Immature natural killer cell (primary cell): Measurements from ENCODE around the gene HOXD12. TPM values are rescaled to one million over a fixed set of nuclear protein-coding genes. Genes with fewer than 3 reads are reported as not detected.

Experiments
- DNase-seq, 3 donors: peaks; one replicate each; pipeline ENCODE4 v3.0.0; 2022; ENCODE audit warnings: mixed read lengths in 1 of 3
- H3K27ac Mint-ChIP-seq, 6 donors: one replicate each; pipeline ENCODE4 v1.8.0; 2020; ENCODE audit warnings: mixed read lengths in 6 of 6, mild to moderate bottlenecking in 5 of 6, inconsistent platforms in 4 of 6, moderate library complexity in 3 of 6
- H3K27me3 Mint-ChIP-seq, 3 donors: one replicate each; pipeline ENCODE4 v1.8.0; 2020 to 2021; ENCODE audit warnings: low read depth in 3 of 3, mild to moderate bottlenecking in 3 of 3, mixed read lengths in 3 of 3, moderate library complexity in 3 of 3, inconsistent platforms in 1 of 3
- H3K36me3 Mint-ChIP-seq, 3 donors: one replicate each; pipeline ENCODE4 v1.8.0; 2020; ENCODE audit warnings: mixed read lengths in 3 of 3, inconsistent platforms in 2 of 3, mild to moderate bottlenecking in 2 of 3
- H3K4me1 Mint-ChIP-seq, 2 donors: one replicate each; pipeline ENCODE4 v1.8.0; 2020; ENCODE audit warnings: inconsistent platforms in 2 of 2, mild to moderate bottlenecking in 2 of 2, mixed read lengths in 2 of 2, moderate library complexity in 1 of 2
- H3K4me3 Mint-ChIP-seq, 5 donors: one replicate each; pipeline ENCODE4 v1.8.0; 2020; ENCODE audit warnings: mild to moderate bottlenecking in 5 of 5, mixed read lengths in 5 of 5, inconsistent platforms in 3 of 5, moderate library complexity in 3 of 5
- H3K9me3 Mint-ChIP-seq, 6 donors: one replicate each; pipeline ENCODE4 v1.8.0; 2020; ENCODE audit warnings: mild to moderate bottlenecking in 6 of 6, mixed read lengths in 6 of 6, inconsistent platforms in 4 of 6, moderate library complexity in 3 of 6
- polyA plus RNA-seq, 3 donors: library from polyadenylated mRNA; unstranded; fragments of 300-500 nt; fragmentation: Illumina TruSeq; gene quantifications; one replicate each; pipeline ENCODE4 v1.2.3, GENCODE V29; 2021

The HOXD12 gene
- polyA plus RNA-seq, 3 donors from 2014 or later: not detected

DNA sequence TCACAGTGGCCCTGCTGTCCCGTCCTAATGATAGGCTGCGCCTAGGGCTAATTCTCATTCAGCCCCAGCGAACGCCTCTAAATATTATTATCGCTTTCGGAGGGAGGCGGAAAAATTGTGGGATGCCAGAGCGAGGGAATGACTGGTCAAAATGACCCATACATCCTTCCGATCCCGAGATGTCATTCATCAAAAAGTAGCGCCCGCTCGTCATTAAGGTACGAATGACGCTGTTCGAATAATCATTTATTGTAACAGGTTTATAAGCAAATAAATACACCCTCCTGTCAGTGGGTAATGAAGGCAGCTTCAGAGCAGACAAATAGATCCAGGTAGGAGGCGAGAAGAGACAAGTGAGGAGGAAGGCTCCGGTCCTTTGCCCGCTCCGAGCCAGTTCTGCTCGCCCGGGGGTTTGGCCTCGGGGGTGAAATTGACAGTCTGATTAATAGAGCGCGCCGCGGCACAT is 15.8 kb upstream of the HOXD12 start, which contains the start of gene EVX2:
TSS of gene EVX2 (minus strand) at position 167 of the 466 bp plus-strand sequence. CDS start 186 bp downstream, outside the sequence.
- peaks cover 82 to 94% (median 87%) of the 10 kb centered on the region in 3 donors for H3K27me3 Mint-ChIP-seq
- peak within 1 kb of the TSS in 3 of 6 donors; percentile 49 to 86 (median 64) for H3K27ac Mint-ChIP-seq
- peaks cover 0 to 16% (median 8%) of the 10 kb centered on the region in 3 donors for H3K36me3 Mint-ChIP-seq
- DNase-seq: no peak
- H3K4me1 Mint-ChIP-seq: peaks cover 23 to 31% of the 10 kb centered on the region in 2 donors
- H3K4me3 Mint-ChIP-seq: peak within 1 kb of the TSS in 3 of 5 donors; percentile 7 to 74 (median 49)
- peaks cover 11 to 61% (median 23%) of the 10 kb centered on the region in 6 donors for H3K9me3 Mint-ChIP-seq

DNA sequence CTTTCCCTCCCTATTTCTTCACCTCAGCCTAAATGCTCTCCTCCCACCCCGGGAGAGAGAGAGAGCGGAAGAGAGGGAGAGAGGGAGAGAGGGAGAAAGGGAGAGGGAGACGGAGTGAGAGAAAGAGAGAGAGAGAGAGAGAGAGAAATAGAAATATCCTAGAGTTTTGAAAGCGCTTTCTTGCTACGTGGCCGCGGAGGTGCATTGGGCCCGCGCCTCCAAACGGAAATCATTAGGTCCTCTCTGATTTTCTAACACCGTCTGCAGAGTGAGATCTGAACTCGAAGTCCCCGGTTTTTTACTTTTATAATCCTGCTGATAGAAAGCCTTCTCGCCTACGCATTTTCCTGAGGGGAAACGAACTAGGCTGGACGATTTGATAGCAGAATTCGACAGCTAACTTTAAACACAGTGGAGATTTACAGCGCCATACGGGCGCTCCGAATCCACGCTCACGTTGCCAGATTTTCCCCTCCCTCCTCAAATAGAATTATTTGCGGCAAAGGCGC is 14.9 kb upstream of the HOXD12 start:
- peaks cover 10 to 53% (median 18%) of the 10 kb centered on the region in 6 donors for H3K9me3 Mint-ChIP-seq
- H3K27ac Mint-ChIP-seq: peak overlapping the region in 1 of 6 donors; percentile 57
- peak overlapping the region in 1 of 5 donors; percentile 46 for H3K4me3 Mint-ChIP-seq
- H3K4me1 Mint-ChIP-seq: peaks cover 17 to 23% of the 10 kb centered on the region in 2 donors
- peaks cover 0 to 11% (median 8%) of the 10 kb centered on the region in 3 donors for H3K36me3 Mint-ChIP-seq
- peaks cover 74 to 93% (median 86%) of the 10 kb centered on the region in 3 donors for H3K27me3 Mint-ChIP-seq
- no peak for DNase-seq

DNA sequence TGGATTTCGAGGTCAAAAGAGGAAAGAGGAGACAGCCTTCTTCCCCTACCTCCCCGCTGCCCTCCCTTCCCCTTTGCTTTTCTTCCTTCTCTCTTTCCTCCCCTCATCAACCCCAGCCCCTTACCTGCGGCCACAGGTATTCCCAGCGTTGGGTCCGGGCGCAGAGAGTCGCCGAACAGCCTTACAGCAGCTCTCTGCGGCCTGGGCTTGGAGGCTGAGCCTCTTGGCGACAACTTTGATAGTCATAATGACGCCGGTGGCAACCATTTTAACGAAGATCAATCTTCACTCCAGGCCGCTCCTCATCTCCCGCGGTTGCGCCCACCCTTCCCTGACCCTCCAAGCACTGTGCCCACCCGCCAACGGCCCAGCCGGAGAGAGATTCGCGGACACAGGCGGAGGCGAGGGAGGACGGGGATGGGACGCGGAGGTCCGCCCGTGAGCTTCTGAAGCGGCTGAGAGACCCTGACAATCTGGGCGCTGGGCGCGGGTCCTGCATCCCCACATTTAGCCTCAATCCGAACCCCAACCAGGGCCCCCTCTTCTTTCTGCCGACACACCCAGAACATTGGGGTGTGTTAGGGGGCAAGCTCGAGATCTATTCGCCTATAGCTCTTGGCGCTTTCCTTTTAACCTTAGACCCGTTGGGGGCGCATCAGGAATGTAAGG is 14.3 kb upstream of the HOXD12 start:
- Mint-ChIP-seq H3K27ac (peak overlapping the region in 1 of 6 donors; percentile 57), H3K36me3 (peaks cover 0 to 11% (median 8%) of the 10 kb centered on the region in 3 donors), H3K9me3 (peaks cover 10 to 52% (median 18%) of the 10 kb centered on the region in 6 donors), H3K27me3 (peaks cover 71 to 96% (median 91%) of the 10 kb centered on the region in 3 donors), H3K4me3 (no peak overlapping the region), H3K4me1 (peaks cover 17 to 22% of the 10 kb centered on the region in 2 donors)
- DNase-seq: no peak

DNA sequence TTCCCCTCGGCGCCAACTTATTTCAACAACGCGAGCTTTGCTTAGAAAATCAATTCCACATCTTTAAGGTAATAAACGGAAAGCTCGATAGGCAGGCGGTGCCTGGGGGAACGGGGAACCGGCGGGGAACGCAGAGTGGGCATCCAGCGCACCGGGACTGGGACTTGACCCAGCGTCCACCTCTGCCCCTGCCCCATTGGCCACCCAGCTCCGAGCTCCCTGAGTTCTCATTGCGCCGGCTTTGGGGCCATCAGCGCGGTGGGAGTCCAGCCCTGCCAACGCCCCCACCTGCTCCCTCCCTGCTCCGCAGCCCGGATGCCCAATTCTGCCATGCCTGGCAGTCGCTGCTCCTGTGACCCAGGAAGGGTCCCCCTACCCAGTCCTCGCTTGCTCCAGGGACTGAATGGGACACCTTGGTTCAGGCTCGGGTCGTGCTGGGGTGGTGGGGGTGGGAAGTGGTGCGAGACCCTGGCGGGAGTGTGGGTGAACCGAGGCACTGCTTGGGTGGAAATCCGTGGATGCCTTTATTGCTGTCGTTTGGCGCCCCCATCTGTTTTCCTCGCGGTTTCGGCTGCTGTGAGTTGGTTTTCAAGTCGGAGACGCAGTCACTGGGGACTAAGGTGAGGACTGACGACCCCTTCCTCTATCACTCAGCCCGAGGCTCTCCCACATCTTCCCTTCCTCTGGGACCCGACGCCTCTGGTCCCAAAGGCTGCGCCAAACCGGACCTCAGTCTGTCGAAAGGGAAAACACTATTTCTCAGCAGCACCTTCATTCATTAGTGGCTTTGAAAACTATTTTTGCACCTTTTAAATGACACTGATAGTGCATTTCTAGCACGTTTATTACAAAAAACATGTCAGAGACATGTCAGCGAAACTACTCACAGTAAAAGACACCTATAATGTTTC is 13.5 kb upstream of the HOXD12 start:
- H3K27me3 Mint-ChIP-seq: peaks cover 69 to 96% (median 92%) of the 10 kb centered on the region in 3 donors
- H3K36me3 Mint-ChIP-seq: peaks cover 0 to 11% (median 6%) of the 10 kb centered on the region in 3 donors
- no peak overlapping the region for H3K4me3 Mint-ChIP-seq
- peaks cover 13 to 22% of the 10 kb centered on the region in 2 donors for H3K4me1 Mint-ChIP-seq
- peaks cover 8 to 47% (median 15%) of the 10 kb centered on the region in 6 donors for H3K9me3 Mint-ChIP-seq
- peak overlapping the region in 1 of 6 donors; percentile 57 for H3K27ac Mint-ChIP-seq
- DNase-seq: no peak

DNA sequence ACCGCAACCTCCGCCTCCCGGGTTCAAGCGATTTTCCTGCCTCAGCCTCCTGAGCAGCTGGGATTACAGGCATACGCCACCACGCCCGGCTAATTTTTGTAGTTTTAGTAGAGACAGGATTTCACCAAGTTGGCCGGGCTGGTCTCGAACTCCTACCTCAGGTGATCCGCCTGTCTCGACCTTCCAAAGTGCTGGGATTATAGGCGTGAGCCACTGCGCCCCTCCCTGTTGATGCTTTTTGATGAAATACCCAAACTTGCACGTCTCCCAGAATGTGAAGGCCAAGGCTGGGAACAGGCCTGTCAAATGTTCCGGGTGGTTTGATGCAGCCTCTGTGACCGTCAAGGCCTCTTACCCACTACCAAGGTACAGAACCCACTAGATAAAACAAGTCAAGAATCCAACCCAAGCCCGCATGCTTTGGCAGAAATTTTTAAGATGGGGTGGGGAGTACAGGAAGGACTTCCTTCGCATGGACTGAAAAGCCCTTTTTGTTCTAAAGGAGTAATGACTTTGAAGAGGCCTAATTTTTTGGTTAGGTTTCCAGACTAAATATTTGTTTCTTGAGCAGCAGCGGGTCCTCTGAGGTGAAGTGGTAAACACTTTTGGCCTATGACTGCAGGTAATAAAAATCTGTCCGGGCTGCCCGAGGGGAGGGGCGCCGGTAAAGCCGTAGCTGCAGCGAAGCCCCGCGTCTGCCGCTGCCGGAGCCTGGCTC is 12.1 kb upstream of the HOXD12 start:
- Mint-ChIP-seq H3K9me3 (peaks cover 0 to 38% (median 10%) of the 10 kb centered on the region in 6 donors), H3K27ac (no peak overlapping the region), H3K4me3 (peak overlapping the region in 2 of 5 donors; percentile 17 to 78), H3K36me3 (peaks cover 0 to 11% (median 3%) of the 10 kb centered on the region in 3 donors), H3K4me1 (peaks cover 15 to 18% of the 10 kb centered on the region in 2 donors), H3K27me3 (peaks cover 66 to 94% (median 89%) of the 10 kb centered on the region in 3 donors)
- DNase-seq: no peak

DNA sequence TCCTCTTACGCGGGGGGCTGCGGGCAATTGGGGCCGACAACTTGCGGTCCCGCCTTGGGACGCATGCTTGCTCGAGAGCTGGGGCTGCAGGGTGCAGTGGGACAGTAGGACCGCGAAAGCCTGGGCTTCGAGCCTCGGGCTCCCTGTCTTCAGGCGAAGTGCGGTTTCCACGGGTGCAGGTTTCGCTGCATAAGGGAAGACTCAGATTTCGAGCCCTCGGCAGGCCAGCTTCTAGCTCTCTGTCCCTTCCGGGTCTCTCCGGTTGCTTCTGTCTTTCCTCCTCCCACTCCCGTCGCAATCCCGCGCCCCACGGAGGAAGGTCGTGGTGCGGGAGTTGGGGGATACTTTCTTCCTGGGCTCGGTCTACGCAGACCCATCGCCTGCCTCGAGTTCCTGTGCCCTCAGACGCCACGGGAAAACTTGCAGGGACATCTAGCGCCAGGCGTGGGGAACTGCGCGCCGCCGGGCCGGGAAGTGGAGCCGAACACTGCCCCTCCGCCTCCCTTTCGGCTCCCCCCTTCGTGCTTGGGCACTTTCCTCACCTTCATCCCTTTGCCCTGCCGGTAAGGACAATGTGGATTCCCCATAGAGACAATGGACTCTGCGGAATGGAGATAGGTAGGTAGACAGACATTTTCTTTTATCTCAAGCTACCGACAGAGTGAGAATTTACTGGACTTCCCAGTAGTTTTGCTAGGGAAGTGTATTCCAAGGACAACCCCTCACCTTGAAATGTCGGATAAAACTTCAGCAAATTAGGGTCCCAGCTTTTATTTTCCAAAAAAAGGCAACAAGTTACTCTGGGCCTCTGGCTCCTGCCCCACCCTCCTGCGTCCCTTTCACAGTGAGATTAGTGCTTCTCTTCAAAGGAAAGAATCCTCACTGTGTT is 11.3 kb upstream of the HOXD12 start:
- Mint-ChIP-seq H3K27me3 (peaks cover 59 to 88% (median 82%) of the 10 kb centered on the region in 3 donors), H3K4me1 (peaks cover 15 to 18% of the 10 kb centered on the region in 2 donors), H3K27ac (no peak overlapping the region), H3K36me3 (peaks cover 0 to 11% (median 3%) of the 10 kb centered on the region in 3 donors), H3K9me3 (peaks cover 0 to 32% (median 10%) of the 10 kb centered on the region in 6 donors), H3K4me3 (peak overlapping the region; percentile 62 to 87 (median 78))
- DNase-seq: no peak

DNA sequence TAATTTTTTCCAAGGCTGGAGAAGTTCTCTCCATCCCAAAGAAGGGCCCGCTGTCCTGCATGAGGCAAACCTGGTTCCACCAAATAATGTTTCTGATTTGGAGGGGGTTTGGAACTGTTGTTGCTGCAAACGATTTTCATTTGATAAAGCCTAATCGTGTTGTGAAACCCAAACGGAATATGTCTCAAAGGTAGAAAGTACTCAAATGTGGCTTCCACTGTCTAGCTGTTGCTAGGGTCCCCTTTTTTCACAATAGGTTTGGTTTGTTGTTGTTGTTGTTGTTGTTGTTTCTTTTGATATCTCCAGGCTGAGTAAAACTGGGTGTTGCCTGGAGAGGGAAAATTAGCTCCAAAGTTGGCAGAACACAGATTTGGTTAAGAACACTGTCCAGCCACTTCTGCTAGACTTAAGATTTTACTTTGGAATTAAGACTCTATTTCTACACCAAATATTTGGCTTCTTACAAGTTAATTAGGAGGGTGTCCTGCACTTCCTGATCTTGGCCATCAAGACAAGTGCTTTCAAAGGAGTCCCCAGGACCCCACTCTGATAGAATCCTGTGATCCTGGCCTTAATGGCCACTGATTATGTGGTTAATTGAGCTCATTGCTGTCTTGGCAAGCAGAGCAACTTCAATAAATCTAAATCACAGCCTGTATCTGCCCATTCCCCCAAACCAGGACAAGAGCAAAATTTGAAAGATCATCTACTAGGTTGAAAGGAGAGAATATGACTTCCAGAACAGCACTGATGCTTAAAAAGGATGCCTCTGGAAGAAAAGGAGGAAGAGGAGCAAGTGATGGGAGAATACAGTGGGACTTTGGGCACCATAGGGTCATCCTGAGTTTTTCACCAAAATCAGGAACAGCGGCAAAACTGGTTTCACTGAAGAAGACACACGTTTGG is 10.4 kb upstream of the HOXD12 start:
- H3K36me3 Mint-ChIP-seq: peaks cover 0 to 4% (median 3%) of the 10 kb centered on the region in 3 donors
- peaks cover 17 to 24% of the 10 kb centered on the region in 2 donors for H3K4me1 Mint-ChIP-seq
- H3K4me3 Mint-ChIP-seq: peak overlapping the region in 1 of 5 donors; percentile 36
- H3K9me3 Mint-ChIP-seq: peaks cover 0 to 33% (median 9%) of the 10 kb centered on the region in 6 donors
- no peak for DNase-seq
- no peak overlapping the region for H3K27ac Mint-ChIP-seq
- H3K27me3 Mint-ChIP-seq: peaks cover 59 to 88% (median 82%) of the 10 kb centered on the region in 3 donors

DNA sequence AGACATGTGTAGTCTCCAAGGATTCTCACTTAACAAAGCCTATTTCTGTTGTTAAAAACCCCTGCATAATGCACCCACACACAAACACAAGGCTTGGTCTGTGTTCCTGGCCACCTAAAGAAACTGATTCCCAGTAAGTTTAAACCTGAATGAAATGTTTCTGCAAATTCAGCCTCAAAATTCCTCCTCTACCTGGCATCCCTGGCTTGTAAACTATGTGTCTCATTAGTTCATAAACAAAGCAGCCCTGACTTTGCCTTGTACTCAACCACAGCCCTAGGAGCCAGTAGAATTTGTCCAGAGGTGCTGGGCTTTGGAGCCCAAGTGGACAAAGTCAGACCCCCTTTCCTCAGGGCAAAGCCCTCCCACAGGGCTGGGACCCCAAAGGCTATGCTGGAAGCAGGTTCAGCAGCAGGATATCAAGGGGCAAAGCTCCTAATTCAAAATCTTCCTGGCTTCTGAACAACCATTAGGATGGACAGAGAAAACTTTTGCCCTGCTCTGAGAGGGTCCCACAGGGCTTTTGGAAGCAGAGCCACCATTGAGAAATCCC is 9.7 kb upstream of the HOXD12 start:
- Mint-ChIP-seq H3K4me1 (peaks cover 19 to 22% of the 10 kb centered on the region in 2 donors), H3K36me3 (peaks cover 0 to 4% (median 3%) of the 10 kb centered on the region in 3 donors), H3K27me3 (peaks cover 57 to 87% (median 81%) of the 10 kb centered on the region in 3 donors), H3K4me3 (no peak overlapping the region), H3K9me3 (peaks cover 0 to 33% (median 7%) of the 10 kb centered on the region in 6 donors), H3K27ac (no peak overlapping the region)
- DNase-seq: no peak

DNA sequence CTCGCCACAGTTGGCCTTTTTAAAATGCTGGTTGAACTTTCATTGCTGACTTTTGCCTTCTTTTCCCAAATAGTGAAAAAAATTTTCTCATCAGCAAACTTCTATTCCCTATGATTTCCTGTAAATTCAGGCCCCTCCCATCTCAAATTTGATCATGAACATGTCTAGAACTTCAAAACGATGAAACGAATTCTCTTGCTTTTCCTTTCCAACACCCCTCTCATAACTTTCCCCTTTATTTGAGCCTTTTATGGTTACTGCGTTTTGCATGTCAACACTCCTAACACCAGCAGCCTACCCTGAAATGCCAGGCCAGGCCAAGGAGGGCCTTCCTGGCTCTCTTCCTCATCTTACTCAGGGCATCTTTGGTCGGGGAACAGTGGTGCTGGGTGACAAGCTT is 8.7 kb upstream of the HOXD12 start:
- no peak overlapping the region for H3K27ac Mint-ChIP-seq
- H3K27me3 Mint-ChIP-seq: peaks cover 58 to 87% (median 82%) of the 10 kb centered on the region in 3 donors
- peaks cover 4 to 39% (median 7%) of the 10 kb centered on the region in 6 donors for H3K9me3 Mint-ChIP-seq
- peaks cover 0 to 7% (median 4%) of the 10 kb centered on the region in 3 donors for H3K36me3 Mint-ChIP-seq
- DNase-seq: no peak
- H3K4me3 Mint-ChIP-seq: no peak overlapping the region
- peaks cover 19 to 22% of the 10 kb centered on the region in 2 donors for H3K4me1 Mint-ChIP-seq

DNA sequence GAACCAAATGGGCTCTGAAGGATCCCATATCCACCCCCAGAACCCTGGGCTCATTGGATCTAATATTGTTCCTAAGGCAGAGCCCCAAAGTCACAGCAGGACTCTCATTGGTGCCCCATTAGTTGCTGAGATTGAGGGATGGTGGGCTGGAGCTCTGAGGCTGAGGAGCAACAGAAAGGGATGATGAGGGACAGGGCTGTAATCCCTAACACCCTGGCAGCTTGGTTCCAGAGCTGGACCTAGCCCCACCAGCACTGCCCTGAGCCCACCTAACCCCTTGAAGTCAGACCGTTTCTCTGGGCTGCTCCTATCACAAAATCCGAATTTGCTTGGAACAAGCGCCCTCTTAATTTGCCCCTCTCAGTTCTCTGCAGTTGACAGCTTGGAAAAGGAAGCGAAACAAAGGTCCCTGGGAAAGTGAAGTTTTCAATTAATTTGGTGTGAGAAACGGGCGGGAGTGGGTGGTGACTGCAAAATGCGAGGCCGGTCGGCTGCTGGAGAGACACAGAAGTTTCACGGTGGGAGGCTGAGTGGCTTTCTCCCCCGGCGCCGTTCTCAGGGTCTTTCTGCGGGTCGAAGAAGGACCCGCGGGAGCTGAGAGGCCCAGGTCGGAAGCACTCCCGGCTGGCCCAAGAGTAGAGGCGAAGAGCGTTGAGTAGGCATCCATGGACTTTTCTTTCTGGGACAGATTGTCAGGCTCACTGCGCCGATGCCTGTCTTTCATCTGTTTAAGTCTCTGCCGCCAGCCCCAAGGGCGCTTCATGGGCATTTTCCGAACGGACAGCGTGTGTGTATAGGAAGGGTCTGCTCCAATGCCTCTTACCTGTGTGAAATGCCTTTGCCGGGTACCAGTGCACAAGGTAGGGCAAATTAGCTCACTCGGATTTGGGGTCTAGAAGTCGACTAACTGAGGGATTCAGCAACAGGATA is 8.0 kb upstream of the HOXD12 start:
- Mint-ChIP-seq H3K9me3 (peaks cover 3 to 36% (median 7%) of the 10 kb centered on the region in 6 donors), H3K36me3 (peaks cover 0 to 10% (median 4%) of the 10 kb centered on the region in 3 donors), H3K4me1 (peaks cover 26 to 28% of the 10 kb centered on the region in 2 donors)

More for the DNA sequence above, 8.0 kb upstream of the HOXD12 start:
- Mint-ChIP-seq H3K27ac (peak overlapping the region in 2 of 6 donors; percentile 11 to 50), H3K27me3 (peaks cover 58 to 87% (median 83%) of the 10 kb centered on the region in 3 donors), H3K4me3 (peak overlapping the region in 4 of 5 donors; percentile 24 to 65 (median 52))
- DNase-seq: no peak
